GM18858 (cell line): Measurements from ENCODE around the gene LHPP.
"Not testable (repeated sequence)": the region's sequence is repeated elsewhere in the genome, so short reads cannot be mapped to it uniquely, and the experiment has no call there.

ENCODE experiments used
- ATAC-seq: cut with Tn5 transposase; IDR thresholded peaks from one replicate; pipeline ENCODE4 v1.9.1; 2021; ENCODE audit not compliant: unreplicated experiment

The LHPP gene

GRCh38 chr10:124568848-124569622 is 107.4 kb downstream of the LHPP start:
- ATAC-seq: no peak

- ATAC-seq: no peak
These were observed 108.2 kb downstream of the LHPP start for GRCh38 chr10:124569623-124570470.

- no peak for ATAC-seq
These were observed 109.0 kb downstream of the LHPP start for GRCh38 chr10:124570646-124571045.

GRCh38 chr10:124572751-124573150 is 111.1 kb downstream of the LHPP start:
- no peak for ATAC-seq

GRCh38 chr10:124573726-124574455 is 112.3 kb downstream of the LHPP start:
- ATAC-seq: no peak

- ATAC-seq: no peak
These were observed 112.9 kb downstream of the LHPP start for GRCh38 chr10:124574456-124575070.

GRCh38 chr10:124575107-124576035 is 113.7 kb downstream of the LHPP start:
- no peak for ATAC-seq

GRCh38 chr10:124576526-124577420 is 115.2 kb downstream of the LHPP start:
- no peak for ATAC-seq

- no peak for ATAC-seq
These were observed 116.0 kb downstream of the LHPP start for GRCh38 chr10:124577651-124578050.

- no peak for ATAC-seq
These were observed 116.8 kb downstream of the LHPP start for GRCh38 chr10:124578231-124579010.

GRCh38 chr10:124579011-124579399 is 117.4 kb downstream of the LHPP start:
- ATAC-seq: no peak

- no peak for ATAC-seq
These were observed 124.5 kb downstream of the LHPP start for GRCh38 chr10:124586142-124586541.

GRCh38 chr10:124587811-124588211 is 126.2 kb downstream of the LHPP start:
- no peak for ATAC-seq

GRCh38 chr10:124588341-124588735 is 126.7 kb downstream of the LHPP start:
- ATAC-seq: not testable (repeated sequence)

GRCh38 chr10:124588736-124589490 is 127.3 kb downstream of the LHPP start:
- no peak for ATAC-seq

- ATAC-seq: no peak
These were observed 127.9 kb downstream of the LHPP start for GRCh38 chr10:124589491-124590041.
